Measurements from ENCODE around the gene OR6M1.

OR6M1 gene

DNA sequence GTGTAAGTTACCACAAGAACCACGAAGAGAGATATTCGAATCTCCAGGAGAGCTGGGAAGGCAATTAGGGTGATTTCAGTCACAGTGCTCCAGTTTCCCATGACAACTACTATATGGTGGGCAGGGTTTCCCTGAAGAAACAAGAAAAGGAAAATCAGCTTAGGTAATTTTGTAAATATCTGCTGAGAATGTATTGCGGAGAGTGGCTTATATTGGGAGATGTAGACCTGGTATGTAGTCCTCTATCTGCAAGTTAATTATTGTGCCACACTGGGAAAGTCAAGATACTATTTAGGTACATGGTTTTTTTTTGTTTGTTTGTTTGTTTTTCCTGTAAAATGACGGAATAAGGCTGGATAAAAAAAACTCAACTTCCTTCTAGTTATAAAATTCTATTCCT, at the start of gene OR6M1:
Gene OR6M1 (minus strand): TSS at position 101 of the 400 bp plus-strand sequence. CDS start 0 bp downstream, at position 101.
- DNase-seq: no peak

GRCh38 chr11:123853038-123853437, 46.9 kb upstream of the OR6M1 start:
- no peak for DNase-seq

DNA sequence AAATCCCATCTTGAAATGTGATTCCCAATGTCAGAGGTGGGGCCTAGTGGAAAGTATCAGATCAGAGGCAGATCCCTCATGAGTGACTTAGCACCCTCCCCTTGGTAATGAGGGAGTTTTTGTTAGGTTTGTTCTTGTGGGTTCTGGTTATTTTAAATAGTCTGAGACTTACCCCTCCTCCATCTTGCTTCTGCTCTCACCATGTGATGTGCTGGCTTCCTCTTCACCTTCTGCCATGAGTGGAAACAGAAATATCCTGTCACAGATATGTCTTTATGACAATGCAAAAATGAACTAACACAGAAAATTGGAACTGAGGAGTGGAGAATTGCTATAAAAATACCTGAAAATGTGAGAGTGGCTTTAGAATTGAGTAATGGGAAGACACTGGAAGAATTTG, 46.2 kb upstream of the OR6M1 start:
- DNase-seq: no peak

- no peak for DNase-seq
These were observed 45.0 kb upstream of the OR6M1 start for GRCh38 chr11:123851110-123851509.

DNA sequence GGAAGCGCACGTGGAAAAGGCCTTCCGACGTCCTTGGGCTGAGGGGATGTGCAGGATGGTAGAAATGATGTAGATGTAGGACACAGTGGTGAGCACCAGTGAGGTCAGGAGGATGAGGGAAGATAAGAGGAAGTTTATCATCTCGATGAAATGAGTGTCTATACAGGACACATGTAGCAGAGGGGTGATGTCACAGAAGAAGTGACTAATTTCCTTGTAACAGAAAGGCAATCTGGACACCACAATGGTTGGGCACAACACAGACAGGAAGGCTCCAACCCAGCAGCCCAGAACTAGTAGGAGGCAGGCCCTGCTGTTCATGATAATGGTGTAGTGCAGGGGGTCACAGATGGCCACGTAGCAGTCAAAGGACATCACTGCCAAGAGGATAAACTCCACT, 35.0 kb upstream of the OR6M1 start:
- DNase-seq: no peak

DNA sequence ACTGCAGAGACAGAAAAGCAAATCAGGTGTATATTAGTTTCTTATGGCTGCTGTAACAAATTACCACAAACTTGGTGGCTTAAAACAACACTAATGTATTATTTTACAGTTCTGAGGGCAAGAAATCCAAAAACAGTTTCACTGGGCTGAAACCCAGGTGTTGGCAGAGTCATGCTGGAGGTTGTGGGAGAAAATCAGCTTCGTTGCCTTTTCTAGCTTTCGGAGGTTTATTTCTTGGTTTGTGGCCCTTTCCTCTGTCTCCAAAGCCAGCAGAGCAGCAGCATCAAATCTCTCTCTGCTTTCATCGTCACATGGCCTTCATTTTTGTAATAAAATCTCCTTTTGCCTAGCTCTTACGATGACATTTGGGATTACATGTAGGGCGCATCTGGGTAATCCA, 33.0 kb upstream of the OR6M1 start:
- DNase-seq: no peak

GRCh38 chr11:123838659-123839058, 32.5 kb upstream of the OR6M1 start:
- DNase-seq: no peak

DNA sequence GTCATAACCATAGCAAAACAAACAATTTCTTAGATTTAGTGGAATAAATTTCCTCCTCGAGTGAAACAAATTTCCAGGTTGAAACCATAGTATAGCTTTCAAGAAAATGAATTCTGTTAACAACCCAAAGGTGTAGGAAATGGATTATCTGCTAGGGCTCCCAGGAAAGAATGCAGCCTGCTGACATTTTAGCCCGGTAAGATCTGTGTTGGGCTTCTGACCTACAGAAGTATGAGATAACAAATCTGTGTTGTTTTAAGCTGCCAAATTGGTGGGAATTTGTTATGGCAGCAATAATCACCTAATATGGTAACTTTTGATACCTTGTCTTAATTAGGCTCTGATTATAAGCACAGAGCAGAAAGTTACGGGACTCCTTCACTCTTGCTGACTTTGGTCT, 32.0 kb upstream of the OR6M1 start:
- DNase-seq: no peak

- DNase-seq: no peak
These were observed 26.9 kb upstream of the OR6M1 start for GRCh38 chr11:123833095-123833494.

DNA sequence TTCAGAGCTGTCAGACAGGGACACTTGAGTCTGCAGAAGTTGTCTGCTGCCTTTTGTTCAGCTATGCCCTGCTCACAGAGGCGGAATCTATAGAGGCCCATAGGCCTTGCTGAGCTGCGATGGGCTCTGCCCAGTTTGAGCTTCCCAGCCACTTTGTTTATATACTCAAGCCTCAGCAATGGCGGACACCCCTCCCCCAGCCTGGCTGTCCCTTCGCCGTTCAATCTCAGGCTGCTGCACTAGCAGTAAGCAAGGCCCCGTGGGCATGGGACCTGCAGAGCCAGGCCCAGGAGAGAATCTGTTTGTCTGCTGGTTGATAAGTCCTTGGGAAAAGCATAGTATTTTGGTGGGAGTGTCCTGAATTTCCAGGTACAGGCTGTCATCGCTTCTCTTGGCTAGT, 23.6 kb upstream of the OR6M1 start:
- no peak for DNase-seq

DNA sequence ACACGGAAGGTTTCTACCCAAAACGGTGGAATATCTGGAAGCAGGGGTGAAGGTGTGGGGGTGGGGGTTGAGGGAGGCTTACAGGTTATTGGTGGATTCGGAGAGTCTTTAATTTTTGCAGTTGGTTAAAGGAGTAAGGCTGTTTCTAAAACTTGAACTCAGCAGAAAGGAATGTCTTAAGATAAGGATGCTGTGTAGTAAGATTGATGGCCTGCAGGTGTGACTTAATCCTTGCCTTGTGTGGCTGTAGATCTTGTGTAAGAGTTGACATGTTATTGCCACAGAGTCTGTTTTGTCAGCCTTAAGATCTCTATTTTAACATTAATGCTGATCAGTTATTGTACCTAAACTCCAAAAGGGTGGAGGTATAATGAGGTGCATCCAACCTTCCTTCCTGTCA, 16.4 kb upstream of the OR6M1 start:
- no peak for DNase-seq

- no peak for DNase-seq
These were observed 15.9 kb upstream of the OR6M1 start for GRCh38 chr11:123822032-123822431.

- no peak for DNase-seq
These were observed 9.0 kb upstream of the OR6M1 start for GRCh38 chr11:123815122-123815521.

DNA sequence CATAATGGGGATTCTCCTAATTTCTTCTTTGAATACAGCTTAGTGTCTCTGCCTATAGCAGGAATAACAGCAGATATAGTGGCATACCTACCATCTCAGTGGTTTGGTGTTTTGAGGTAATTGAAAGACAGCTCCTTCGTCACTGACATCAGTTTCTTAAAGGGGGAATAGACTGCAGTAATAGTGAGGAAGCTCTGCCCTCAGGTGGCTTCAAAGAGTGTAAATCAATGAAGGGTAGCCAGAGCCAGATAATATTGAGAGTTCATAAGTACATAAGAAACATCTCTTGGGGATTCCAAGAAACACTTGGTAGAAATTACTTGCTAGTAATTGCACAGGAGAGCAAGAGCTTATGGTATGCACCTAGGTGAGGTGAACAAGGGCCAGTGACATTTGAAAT, 4.4 kb downstream of the OR6M1 start:
- DNase-seq: no peak

- no peak for DNase-seq
These were observed 6.1 kb downstream of the OR6M1 start for GRCh38 chr11:123800036-123800435.

GRCh38 chr11:123799438-123799837, 6.7 kb downstream of the OR6M1 start:
- no peak for DNase-seq

GRCh38 chr11:123798513-123799252, 7.5 kb downstream of the OR6M1 start:
- no peak for DNase-seq

GRCh38 chr11:123798079-123798478, 8.1 kb downstream of the OR6M1 start:
- DNase-seq: no peak

GRCh38 chr11:123797541-123797940, 8.6 kb downstream of the OR6M1 start:
- no peak for DNase-seq

DNA sequence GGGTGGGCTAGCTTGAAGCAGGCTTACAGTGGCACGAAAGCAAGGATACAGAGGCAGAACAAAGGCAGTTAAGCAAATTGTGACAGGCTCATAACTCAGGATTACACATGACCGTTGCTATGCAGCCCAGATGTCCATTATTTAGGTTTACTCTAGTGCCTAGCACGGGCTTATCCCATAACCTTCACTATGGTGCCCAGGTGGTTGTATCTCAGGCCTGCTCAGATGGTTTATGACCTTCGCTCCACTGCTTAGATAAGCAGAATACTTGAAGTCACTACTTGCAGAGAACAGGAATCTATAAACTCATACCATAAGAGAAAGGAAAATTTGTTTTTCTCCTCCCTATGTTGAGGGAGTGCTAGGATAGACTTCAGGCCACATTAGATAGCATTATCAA, 9.0 kb downstream of the OR6M1 start:
- no peak for DNase-seq

DNA sequence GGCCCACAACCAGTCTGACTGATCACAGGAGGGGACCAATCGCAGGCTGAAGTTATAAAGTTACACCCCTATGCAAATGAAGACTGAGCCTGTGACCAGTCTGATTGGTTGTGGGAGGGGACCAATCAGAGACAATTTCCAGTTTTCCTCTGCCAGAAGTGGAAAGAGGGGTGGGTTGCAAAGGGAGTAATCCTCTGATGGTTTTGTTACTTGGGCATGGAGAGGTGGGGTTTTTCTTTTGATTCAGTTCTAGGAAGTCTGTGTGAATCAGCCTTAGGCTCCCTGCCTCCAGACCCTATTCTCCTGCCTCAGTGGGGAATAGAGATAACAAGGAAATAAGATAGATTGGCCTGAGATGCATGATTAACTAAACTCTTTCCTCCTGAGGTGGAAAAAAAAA, 9.9 kb downstream of the OR6M1 start:
- no peak for DNase-seq

DNA sequence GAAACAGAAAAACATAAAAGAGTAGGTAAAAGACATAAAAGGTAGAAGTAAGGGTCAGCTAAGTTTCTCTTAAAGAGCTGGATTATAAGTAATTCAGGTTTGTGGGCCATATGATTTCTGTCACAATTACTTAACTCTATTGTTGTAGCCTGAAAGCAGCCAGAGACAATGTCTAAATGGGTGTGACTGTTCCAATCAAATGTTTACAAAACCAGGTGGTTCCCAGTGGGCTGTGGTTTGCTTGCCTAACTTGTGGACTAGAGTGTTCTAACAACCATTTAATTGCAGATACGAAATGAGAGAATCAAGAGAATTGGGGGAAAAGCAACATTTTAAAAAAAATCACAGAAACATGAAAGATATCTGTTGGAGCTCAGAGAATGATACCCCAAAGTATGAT, 22.6 kb downstream of the OR6M1 start:
- no peak for DNase-seq

DNA sequence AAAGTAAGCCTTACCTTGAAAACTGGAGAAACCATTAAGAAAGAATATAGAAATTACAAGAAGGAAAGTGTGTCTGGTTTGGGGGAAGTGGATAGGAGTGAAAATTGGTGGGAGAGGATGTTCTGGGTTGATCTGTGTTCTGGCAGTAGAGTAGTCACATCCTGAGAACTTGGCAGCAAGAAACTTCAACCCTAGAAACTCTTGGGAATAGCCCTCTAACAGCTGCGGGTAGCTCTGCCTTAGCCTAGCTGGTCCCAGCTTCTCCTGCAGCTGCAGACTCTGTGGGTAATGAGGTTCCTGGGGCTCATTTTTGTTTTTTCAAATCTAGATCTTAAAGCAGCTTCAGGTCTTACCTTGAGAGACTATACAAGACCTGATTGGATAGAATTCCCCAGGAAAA, 27.6 kb downstream of the OR6M1 start:
- DNase-seq: no peak

- DNase-seq: no peak
These were observed 30.2 kb downstream of the OR6M1 start for GRCh38 chr11:123775715-123776549.
